Heart left ventricle (tissue), 13 donors: ENCODE data around the gene DLGAP5.

ENCODE experiments used
- CTCF ChIP-seq, 12 donors: fragments of 200-600 bp; sonication (generic) in 4 of 12; IDR thresholded peaks; one replicate each; pipeline versions ENCODE4 v1.5.0 to v1.8.0; 2018 to 2022; ENCODE audit warnings: antibody characterized with exemption in 12 of 12, mild to moderate bottlenecking in 5 of 12
- POLR2A ChIP-seq, 2 donors: fragments of 450-650 bp; IDR thresholded peaks; one replicate each; pipeline ENCODE4 v1.6.1; 2017; ENCODE audit warnings: antibody characterized with exemption in 2 of 2, mild to moderate bottlenecking in 2 of 2, moderate library complexity in 2 of 2
- donor health status: ischemic (EF 13 %, LVEDD 7.1; RV severe dilation, severe dysfunction).
- donor health status: DM: no; HTN: yes; CAD: no.
- donor health status: DM: no; HTN: no; CAD: no.
- donor health status: ischemic (EF 25% LVEDD 6.9; RV normal size, moderate dysfunction).
- donor health status: ischemic (EF 25% LVEDD 5.7; RV mildly dilated, moderate dysfunction).
- donor health status: ischemic (EF 35%, LVEDD 5.7; RV mildly dilated, moderate dysfunction).
- donor health status: nonischemic (EF 11% LVEDD 7.7; RV severe dilation, severe dysfunction).
- donor health status: DM: yes; HTN: yes; CAD: no.
- donor health status: PGD.
- donor health status: ischemic (EF 29% LVEDD 5.4; RV normal size, mild dysfunction).
- donor health status: nonischemic (EF 23%, LVEDD 6.1; RV moderate dilation, normal function).

GRCh38 chr14:55129086-55129427 lies 62.3 kb downstream of the DLGAP5 start, which contains the start of gene LGALS3:
- TF ChIP-seq POLR2A (IDR thresholded peaks at IDR 0.05): peak in 1 of 2 donors; percentile 90
- no peak for TF ChIP-seq CTCF (IDR thresholded peaks at IDR 0.05)
